Central memory CD4-positive, alpha-beta T cell (primary cell): ENCODE results near the gene MCM3.

Source experiments
- DNase-seq: peaks from one replicate; pipeline ENCODE4 v3.0.0; 2022
- total RNA-seq, 3 experiments: gene quantifications; one replicate each; lab custom pipeline; 2026; lab: John Stamatoyannopoulos, UW

Gene MCM3
- 45.1 to 311 (median 122) reads per million in 3 experiments for total RNA-seq

- DNase-seq, result peak; percentile 99
Observed at GRCh38 chr6:52284460-52285176, at the start of gene MCM3. Gene MCM3 (minus strand): TSS chr6:52284742. CDS start chr6:52284674, 68 bp downstream.

GRCh38 chr6:52333840-52334200 lies 49.3 kb upstream of the MCM3 start:
- peak; percentile 55 for DNase-seq

GRCh38 chr6:52331793-52332457 lies 47.4 kb upstream of the MCM3 start:
- no peak for DNase-seq

- no peak for DNase-seq
Observed at GRCh38 chr6:52330470-52330869, 45.9 kb upstream of the MCM3 start.

- no peak for DNase-seq
Observed at GRCh38 chr6:52328729-52329128, 44.2 kb upstream of the MCM3 start.

- DNase-seq, result no peak
Observed at GRCh38 chr6:52328303-52328662, 43.7 kb upstream of the MCM3 start.

- no peak for DNase-seq
Observed at GRCh38 chr6:52326540-52327364, 42.2 kb upstream of the MCM3 start.

- no peak for DNase-seq
Observed at GRCh38 chr6:52325695-52326471, 41.3 kb upstream of the MCM3 start.

GRCh38 chr6:52324189-52324588 lies 39.6 kb upstream of the MCM3 start:
- DNase-seq, result no peak

GRCh38 chr6:52317841-52318581 lies 33.5 kb upstream of the MCM3 start:
- no peak for DNase-seq

GRCh38 chr6:52317211-52317610 lies 32.7 kb upstream of the MCM3 start:
- DNase-seq, result no peak

- DNase-seq, result no peak
Observed at GRCh38 chr6:52314752-52315151, 30.2 kb upstream of the MCM3 start.

- no peak for DNase-seq
Observed at GRCh38 chr6:52312461-52312860, 27.9 kb upstream of the MCM3 start.

- no peak for DNase-seq
Observed at GRCh38 chr6:52310932-52311331, 26.4 kb upstream of the MCM3 start.

GRCh38 chr6:52307900-52308372 lies 23.4 kb upstream of the MCM3 start:
- peak; percentile 63 for DNase-seq

GRCh38 chr6:52306972-52307870 lies 22.7 kb upstream of the MCM3 start:
- DNase-seq, result no peak

GRCh38 chr6:52305948-52306767 lies 21.6 kb upstream of the MCM3 start:
- DNase-seq, result peak; percentile 29

GRCh38 chr6:52305411-52305810 lies 20.9 kb upstream of the MCM3 start:
- peak; percentile 19 for DNase-seq

- peak; percentile 7 for DNase-seq
Observed at GRCh38 chr6:52304983-52305390, 20.4 kb upstream of the MCM3 start.

GRCh38 chr6:52303178-52303577 lies 18.6 kb upstream of the MCM3 start:
- no peak for DNase-seq
